ENCODE data around the gene KLK3.

The KLK3 gene

DNA sequence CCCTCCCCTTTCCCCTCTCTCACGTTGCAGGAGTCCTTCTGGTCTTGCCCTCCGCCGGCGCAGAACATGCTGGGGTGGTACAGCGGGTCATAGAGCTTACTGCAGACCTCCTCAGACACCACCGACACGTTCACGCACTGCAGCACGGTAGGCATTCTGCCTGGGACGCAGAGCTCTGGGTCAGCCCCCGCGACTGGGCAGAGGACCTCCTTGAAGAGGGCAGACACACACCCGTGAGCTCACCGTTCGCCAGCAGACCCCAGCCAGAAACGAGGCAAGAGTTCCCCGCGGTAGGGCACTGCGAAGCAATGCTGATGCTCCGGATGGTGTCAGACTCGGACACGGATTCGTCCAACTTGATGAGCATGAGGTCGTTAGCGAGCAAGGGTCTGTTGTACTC lies 53.6 kb downstream of the KLK3 start:
- DNase-seq, result no peak

DNA sequence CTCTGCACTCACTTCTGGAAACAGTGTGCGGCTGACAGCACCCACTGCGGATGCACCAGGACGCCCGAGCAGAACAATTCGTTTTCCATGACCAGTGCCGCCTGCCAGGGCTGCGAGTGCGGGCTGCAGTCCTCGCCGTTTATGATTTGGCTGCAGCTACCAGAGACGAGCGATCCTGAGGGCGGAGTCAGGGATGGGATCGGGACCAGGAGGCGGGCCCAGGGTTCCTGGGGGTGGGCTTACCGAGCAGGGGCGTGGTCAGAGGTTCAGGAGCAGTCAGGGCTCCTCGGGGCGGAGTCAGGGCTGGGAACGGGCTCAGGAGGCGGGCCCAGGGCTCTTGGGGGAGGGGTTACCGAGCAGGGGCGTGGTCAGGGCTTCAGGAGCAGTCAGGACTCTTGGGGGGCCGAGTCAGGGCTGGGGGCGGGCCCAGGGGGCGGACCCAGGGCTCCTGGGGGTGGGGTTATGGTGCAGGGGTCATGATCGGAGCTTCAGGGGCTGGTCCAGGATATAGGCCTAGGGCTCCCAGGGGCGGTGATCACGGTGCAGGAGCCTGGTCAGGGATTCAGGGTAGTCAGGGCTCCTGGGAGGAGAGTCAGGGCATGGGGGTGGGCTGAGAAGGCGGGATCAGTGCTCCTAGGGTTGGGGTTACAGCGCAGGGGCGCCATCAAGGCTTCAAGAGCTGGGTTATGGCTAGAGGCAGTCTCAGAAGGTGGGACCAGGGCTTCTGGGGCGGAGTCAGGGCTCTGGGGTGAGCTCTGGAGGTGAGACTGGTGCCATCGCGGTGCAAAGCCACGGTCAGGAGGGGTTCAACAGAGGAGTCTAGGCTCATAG lies 54.7 kb downstream of the KLK3 start:
- no peak for DNase-seq
